OCI-LY1 (cell line): ENCODE data around the gene LHFPL2.

ENCODE experiments used
- EZH2 ChIP-seq: fragments of 200-600 bp; sonication (generic), shearing (Covaris generic); IDR thresholded peaks from 2 replicates; pipeline ENCODE4 v1.8.0; 2017; ENCODE audit warnings: borderline replicate concordance, mixed run types, mild to moderate bottlenecking, antibody characterized with exemption, low read length, moderate library complexity, mixed read lengths
- TF ChIP-seq, protein P1 (sequence below): fragments of 200-600 bp; sonication (generic), shearing (Covaris generic); IDR thresholded peaks from 2 replicates; pipeline ENCODE4 v1.5.1; 2017; ENCODE audit warnings: mild to moderate bottlenecking, antibody characterized with exemption, low read length, moderate library complexity, mixed read lengths

DNA sequence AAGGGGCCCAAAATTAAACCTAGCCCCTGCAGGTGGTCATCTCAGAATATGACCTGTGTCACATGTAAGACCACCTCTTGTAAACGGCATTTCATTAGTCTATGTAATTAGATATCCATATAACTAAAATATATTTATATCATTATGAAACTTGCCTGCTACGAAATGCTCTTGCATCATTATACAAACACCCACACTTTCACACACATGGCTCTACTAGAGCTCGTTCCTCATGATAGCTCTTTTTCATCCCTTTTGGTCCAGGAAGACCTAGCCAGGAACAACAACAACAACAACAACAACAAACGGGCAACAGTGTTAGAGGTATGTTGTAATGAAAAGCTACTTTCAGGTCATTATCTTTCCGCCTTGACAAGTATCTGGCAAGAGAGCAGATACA lies 58.6 kb downstream of the LHFPL2 start:
- TF ChIP-seq, protein P1, sequence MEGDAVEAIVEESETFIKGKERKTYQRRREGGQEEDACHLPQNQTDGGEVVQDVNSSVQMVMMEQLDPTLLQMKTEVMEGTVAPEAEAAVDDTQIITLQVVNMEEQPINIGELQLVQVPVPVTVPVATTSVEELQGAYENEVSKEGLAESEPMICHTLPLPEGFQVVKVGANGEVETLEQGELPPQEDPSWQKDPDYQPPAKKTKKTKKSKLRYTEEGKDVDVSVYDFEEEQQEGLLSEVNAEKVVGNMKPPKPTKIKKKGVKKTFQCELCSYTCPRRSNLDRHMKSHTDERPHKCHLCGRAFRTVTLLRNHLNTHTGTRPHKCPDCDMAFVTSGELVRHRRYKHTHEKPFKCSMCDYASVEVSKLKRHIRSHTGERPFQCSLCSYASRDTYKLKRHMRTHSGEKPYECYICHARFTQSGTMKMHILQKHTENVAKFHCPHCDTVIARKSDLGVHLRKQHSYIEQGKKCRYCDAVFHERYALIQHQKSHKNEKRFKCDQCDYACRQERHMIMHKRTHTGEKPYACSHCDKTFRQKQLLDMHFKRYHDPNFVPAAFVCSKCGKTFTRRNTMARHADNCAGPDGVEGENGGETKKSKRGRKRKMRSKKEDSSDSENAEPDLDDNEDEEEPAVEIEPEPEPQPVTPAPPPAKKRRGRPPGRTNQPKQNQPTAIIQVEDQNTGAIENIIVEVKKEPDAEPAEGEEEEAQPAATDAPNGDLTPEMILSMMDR, result no peak
- no peak for TF ChIP-seq EZH2
